ENCODE data around the gene CYP4F12.
"Not testable (repeated sequence)": the region's sequence is repeated elsewhere in the genome, so short reads cannot be mapped to it uniquely, and the experiment has no call there.

The CYP4F12 gene

DNA sequence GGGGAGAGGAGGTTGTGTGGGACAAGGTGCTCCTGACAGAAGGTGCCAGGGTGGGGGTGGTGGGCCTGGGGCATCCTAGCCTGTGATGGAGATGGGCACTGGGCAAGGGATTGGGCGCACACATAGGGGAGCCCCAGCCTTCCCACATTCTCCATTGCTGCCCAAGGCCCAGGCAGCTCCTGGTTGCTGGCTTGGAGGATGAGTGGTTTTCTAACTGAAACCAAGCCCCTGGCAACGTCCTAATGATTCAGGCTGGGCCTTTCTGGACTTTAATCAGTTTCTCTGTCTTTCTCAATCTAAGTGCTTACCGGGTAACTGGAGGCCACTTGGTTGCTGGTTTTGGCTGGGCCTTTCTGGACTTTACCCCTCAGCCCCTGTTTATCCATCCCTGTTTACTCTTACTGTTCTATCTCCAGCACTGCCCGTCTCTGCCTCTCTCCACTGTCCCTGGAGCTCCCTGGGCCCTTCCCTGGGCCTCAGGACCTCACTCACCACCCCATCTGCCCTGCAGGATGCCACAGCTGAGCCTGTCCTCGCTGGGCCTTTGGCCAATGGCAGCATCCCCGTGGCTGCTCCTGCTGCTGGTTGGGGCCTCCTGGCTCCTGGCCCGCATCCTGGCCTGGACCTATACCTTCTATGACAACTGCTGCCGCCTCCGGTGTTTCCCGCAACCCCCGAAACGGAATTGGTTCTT, 31.8 kb upstream of the CYP4F12 start:
- TF ChIP-seq GATA1 (IDR thresholded peaks at IDR 0.05; ENCODE audit: low read depth, low read length), result no peak
- no peak for TF ChIP-seq POLR2A (IDR thresholded peaks at IDR 0.05; ENCODE audit: low read length)
- DNase-seq, result peak; percentile 41 to 77

- TF ChIP-seq GATA1 (IDR thresholded peaks at IDR 0.05; ENCODE audit: low read depth, low read length), result no peak
- no peak for TF ChIP-seq POLR2A (IDR thresholded peaks at IDR 0.05; ENCODE audit: low read length)
- DNase-seq, result peak; percentile 17 to 41
Measured at GRCh38 chr19:15641901-15642491, 30.9 kb upstream of the CYP4F12 start.

DNA sequence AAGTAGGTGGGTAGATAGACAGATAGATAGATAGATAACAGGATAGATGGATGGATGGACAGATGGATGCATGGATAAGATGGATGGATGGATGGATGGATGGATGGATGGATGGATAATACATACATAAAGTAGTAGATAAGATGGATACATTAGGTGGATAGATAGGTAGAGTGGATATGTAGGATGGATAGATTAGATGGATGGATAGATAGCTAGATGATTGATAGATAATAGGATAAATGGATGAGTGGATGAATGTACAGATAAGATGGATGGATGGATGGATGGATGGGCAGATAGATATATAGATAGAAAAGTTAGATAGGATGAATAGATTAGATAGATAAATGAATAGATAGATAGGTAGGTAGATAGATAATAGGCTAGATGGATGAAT, 30.1 kb upstream of the CYP4F12 start:
- TF ChIP-seq POLR2A (IDR thresholded peaks at IDR 0.05; ENCODE audit: low read length), result no peak
- no peak for TF ChIP-seq GATA1 (IDR thresholded peaks at IDR 0.05; ENCODE audit: low read depth, low read length)
- no peak for DNase-seq

DNA sequence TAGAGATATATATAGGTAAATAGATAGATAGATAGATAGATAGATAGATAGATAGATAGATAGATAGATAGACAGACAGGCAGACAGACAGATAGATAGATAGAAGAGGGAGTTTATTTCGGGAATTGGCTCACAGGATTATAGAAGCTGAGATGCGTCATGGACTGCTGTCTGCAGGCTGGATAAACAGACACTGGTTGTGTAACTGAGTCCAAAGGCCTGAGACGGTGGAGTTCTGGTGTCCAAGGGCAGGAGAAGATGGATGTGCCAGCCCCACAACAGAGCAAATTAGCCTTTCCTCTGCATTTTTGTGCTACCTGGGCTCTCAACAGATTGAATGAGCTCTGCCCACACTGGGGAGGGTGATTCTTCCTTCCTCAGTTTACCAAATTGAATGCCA, 29.5 kb upstream of the CYP4F12 start:
- no peak for DNase-seq
- TF ChIP-seq GATA1 (IDR thresholded peaks at IDR 0.05; ENCODE audit: low read depth, low read length) (no peak), POLR2A (IDR thresholded peaks at IDR 0.05; ENCODE audit: low read length) (no peak)

GRCh38 chr19:15644066-15644741, 28.7 kb upstream of the CYP4F12 start:
- TF ChIP-seq POLR2A (IDR thresholded peaks at IDR 0.05; ENCODE audit: low read length) (no peak), GATA1 (IDR thresholded peaks at IDR 0.05; ENCODE audit: low read depth, low read length) (no peak)
- no peak for DNase-seq

GRCh38 chr19:15644816-15645215, 28.1 kb upstream of the CYP4F12 start:
- TF ChIP-seq POLR2A (IDR thresholded peaks at IDR 0.05; ENCODE audit: low read length) (no peak), GATA1 (IDR thresholded peaks at IDR 0.05; ENCODE audit: low read depth, low read length) (no peak)
- DNase-seq, result no peak

DNA sequence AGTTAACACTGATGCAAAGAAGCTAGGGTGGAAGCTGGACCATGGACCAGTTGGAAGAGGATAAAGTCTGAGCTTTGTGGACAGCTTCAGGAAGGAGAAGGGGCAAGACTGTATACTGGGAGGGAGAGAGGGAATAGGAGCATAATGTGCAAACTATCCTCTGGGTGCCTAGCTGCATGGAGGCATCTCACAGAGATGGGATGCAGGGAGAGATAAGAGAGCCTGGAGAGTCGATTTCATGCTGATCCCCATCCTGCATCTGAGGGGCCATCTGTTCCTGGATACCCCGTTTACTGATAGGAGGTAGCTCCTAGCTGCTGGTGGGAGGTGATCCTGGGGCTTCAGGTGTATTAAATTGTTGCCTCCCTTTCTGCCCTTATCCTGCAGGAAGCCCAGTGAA, 23.4 kb upstream of the CYP4F12 start:
- TF ChIP-seq POLR2A (IDR thresholded peaks at IDR 0.05; ENCODE audit: low read length), result no peak
- no peak for TF ChIP-seq GATA1 (IDR thresholded peaks at IDR 0.05; ENCODE audit: low read depth, low read length)
- no peak for DNase-seq

GRCh38 chr19:15650123-15650522, 22.8 kb upstream of the CYP4F12 start:
- DNase-seq, result not testable (repeated sequence)

DNA sequence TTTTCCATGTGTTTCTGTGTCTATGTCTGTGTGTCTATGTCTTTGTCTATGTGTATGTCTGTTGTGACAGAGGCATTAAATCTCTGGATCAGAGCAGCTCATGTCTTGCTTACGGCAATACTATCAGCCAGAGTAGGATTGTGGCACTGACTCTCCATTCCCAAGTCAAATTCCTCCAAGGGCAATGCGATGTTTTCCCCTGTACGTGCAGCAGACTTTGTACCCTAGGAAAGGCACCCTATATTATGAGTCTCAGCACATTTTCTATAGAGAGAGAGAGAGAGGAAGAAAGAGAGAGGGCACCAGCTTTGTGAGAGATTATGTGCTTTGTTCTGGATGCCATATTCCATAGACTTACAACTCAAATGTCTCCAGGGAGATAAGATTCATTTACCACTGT, 21.1 kb upstream of the CYP4F12 start:
- TF ChIP-seq POLR2A (IDR thresholded peaks at IDR 0.05; ENCODE audit: low read length) (no peak), GATA1 (IDR thresholded peaks at IDR 0.05; ENCODE audit: low read depth, low read length) (no peak)
- DNase-seq, result no peak

DNA sequence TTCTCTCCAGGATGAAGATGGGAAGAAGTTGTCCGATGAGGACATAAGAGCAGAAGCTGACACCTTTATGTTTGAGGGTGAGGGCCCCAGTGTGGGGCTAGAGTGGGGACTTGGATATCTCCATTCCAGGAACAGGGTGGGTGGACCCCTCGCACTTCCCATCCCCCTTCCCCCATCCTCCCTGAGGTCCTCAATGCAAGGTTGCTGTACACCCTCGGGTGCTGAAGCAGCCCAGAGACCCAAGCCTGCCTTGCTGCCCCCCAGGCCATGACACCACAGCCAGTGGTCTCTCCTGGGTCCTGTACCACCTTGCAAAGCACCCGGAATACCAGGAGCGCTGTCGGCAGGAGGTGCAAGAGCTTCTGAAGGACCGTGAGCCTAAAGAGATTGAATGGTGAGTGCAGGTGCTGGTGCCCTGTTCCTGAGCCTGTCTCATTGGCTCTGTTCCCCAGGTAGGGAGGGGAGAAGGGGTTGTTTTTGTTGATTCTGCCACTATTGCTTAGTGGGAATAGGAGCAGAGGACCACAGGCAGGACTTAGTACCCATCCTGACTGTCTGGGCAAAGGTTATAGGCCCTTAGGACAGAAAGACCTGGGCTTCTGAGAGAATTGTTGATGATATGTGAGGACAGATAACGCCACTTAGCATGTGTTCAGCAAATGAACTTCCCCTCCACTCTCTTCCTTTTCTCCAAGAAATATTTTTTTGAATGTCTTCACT, 20.2 kb upstream of the CYP4F12 start:
- DNase-seq, result no peak
- TF ChIP-seq GATA1 (IDR thresholded peaks at IDR 0.05; ENCODE audit: low read depth, low read length) (no peak), POLR2A (IDR thresholded peaks at IDR 0.05; ENCODE audit: low read length) (no peak)

DNA sequence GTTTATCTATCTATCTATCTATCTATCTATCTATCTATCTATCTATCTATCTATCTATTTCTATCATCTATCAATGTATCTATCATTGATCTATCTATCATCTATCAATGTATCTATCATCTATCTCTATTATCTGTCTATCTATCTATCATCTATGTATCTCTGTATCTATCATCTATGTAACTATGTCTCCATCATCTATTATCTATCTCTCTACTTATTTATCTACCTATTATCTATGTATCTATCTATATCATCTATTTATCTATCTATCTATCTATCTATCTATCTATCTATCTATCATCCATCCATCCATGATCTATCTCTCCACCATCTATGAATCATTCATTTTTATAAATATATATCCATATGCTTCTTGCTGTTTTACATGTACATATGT, 16.4 kb upstream of the CYP4F12 start:
- no peak for DNase-seq
- TF ChIP-seq GATA1 (IDR thresholded peaks at IDR 0.05; ENCODE audit: low read depth, low read length) (no peak), POLR2A (IDR thresholded peaks at IDR 0.05; ENCODE audit: low read length) (no peak)

- TF ChIP-seq POLR2A (IDR thresholded peaks at IDR 0.05; ENCODE audit: low read length) (no peak), GATA1 (IDR thresholded peaks at IDR 0.05; ENCODE audit: low read depth, low read length) (no peak)
- peak in 1 of 2 experiments; percentile 26 for DNase-seq
Measured at GRCh38 chr19:15663247-15663646, 9.6 kb upstream of the CYP4F12 start.

GRCh38 chr19:15666186-15666585, 6.7 kb upstream of the CYP4F12 start:
- TF ChIP-seq POLR2A (IDR thresholded peaks at IDR 0.05; ENCODE audit: low read length) (no peak), GATA1 (IDR thresholded peaks at IDR 0.05; ENCODE audit: low read depth, low read length) (no peak)
- no peak for DNase-seq

GRCh38 chr19:15666883-15667282, 6.0 kb upstream of the CYP4F12 start:
- peak; percentile 17 to 58 for DNase-seq
- TF ChIP-seq GATA1 (IDR thresholded peaks at IDR 0.05; ENCODE audit: low read depth, low read length) (no peak), POLR2A (IDR thresholded peaks at IDR 0.05; ENCODE audit: low read length) (no peak)
